ENCODE data around the gene SLC2A4.
A peak's percentile ranks its signal among the peaks of the same experiment; 100 is the strongest.
"Not testable (repeated sequence)": the region's sequence is repeated elsewhere in the genome, so short reads cannot be mapped to it uniquely, and the experiment has no call there.

SLC2A4 gene

DNA sequence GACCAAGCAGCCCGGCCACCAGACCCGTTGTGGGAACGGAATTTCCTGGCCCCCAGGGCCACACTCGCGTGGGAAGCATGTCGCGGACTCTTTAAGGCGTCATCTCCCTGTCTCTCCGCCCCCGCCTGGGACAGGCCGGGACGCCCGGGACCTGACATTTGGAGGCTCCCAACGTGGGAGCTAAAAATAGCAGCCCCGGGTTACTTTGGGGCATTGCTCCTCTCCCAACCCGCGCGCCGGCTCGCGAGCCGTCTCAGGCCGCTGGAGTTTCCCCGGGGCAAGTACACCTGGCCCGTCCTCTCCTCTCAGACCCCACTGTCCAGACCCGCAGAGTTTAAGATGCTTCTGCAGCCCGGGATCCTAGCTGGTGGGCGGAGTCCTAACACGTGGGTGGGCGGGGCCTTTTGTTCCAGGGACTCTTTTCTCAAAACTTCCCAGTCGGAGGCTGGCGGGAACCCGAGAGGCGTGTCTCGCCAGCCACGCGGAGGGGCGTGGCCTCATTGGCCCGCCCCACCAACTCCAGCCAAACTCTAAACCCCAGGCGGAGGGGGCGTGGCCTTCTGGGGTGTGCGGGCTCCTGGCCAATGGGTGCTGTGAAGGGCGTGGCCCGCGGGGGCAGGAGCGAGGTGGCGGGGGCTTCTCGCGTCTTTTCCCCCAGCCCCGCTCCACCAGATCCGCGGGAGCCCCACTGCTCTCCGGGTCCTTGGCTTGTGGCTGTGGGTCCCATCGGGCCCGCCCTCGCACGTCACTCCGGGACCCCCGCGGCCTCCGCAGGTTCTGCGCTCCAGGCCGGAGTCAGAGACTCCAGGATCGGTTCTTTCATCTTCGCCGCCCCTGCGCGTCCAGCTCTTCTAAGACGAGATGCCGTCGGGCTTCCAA lies at the start of gene SLC2A4:
Gene SLC2A4, plus strand, starts transcription at position 645 of the 879 bp plus-strand sequence. Its CDS starts 217 bp downstream, at position 862.
- peak; percentile 55 to 72 for DNase-seq (ENCODE audit: low read depth in 2 of 2)

DNA sequence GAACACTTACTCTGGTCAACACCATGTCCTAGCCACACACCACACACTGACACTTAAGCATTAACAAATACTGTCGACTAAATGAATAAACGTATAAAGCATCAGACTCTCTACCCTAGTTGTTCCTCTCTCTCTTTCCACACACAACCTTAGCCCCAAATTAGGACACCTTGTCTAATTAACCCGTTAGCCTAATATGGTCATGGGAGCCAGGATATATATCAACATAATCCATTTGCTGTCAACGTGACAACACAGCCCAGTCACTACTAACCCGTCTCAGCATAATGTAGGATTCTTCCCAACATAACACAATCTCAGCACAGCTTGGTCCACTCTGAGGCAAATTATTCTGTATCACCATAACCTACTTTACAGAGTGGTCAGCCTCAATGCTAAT lies 49.4 kb upstream of the SLC2A4 start:
- no peak for DNase-seq (ENCODE audit: low read depth in 2 of 2)

DNA sequence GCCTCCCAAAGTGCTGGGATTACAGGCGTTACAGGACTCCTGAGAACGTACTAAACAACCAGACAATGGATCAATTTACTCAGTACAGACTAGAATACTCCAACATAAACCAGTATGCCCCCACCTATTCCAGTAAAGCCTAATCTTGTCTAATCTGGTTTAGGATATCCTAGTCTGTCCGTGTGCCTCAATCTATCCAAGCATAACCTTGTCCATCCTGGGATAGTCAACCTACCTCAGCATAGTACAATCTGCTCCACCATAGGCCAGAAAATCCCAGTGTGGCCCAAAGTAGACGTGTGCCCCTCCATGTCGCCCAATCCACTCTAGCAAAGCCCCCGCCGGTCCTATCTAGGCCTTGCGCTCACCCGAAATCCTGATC lies 47.8 kb upstream of the SLC2A4 start:
- DNase-seq (ENCODE audit: low read depth in 2 of 2): no peak

DNA sequence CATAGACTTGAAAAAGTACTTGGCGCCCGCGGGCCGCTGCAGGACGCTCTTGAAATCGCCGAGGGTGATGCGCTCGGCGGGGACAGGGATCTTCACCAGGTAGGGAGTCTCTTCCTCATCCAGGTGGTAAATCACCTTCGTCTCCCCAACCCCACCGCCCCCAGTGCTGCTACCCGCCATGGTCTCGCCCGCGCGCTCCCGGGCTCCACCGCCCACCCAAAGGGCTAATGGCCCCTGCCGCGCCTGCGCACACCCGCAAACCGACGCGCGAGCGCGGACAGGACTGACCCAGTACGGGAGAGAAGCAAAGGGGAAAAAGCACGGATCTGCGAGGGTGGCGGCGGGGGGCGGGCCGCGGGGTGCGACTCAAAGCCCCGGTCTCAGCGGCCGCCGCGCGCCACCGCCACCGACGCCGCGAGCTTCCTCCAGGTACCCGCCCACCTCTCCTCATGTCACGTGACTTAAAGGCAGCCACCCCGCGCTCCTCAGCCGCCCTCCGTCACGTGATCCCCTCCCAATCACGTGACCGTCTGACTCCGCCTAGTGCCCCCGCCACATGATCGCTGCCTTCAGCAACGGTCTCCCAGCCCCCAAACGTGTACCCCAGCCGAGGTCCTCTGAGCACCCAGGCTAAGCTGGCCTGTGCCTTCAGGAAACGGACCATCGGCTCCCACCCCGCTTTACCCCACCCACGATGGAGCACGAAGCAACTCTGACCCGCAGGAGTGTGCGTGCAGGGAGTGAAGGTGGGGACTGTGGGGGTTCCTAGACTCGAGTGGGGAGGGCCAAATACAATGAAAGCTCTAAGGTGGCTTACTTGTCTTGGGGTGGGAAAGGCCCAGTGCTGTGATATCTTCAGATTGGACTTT lies 47.2 kb upstream of the SLC2A4 start, which contains the start of gene DVL2:
Gene DVL2, minus strand, starts transcription at position 435 of the 869 bp plus-strand sequence. Its CDS starts 255 bp downstream, at position 180.
- DNase-seq (ENCODE audit: low read depth in 2 of 2): peak; percentile 87 to 90

DNA sequence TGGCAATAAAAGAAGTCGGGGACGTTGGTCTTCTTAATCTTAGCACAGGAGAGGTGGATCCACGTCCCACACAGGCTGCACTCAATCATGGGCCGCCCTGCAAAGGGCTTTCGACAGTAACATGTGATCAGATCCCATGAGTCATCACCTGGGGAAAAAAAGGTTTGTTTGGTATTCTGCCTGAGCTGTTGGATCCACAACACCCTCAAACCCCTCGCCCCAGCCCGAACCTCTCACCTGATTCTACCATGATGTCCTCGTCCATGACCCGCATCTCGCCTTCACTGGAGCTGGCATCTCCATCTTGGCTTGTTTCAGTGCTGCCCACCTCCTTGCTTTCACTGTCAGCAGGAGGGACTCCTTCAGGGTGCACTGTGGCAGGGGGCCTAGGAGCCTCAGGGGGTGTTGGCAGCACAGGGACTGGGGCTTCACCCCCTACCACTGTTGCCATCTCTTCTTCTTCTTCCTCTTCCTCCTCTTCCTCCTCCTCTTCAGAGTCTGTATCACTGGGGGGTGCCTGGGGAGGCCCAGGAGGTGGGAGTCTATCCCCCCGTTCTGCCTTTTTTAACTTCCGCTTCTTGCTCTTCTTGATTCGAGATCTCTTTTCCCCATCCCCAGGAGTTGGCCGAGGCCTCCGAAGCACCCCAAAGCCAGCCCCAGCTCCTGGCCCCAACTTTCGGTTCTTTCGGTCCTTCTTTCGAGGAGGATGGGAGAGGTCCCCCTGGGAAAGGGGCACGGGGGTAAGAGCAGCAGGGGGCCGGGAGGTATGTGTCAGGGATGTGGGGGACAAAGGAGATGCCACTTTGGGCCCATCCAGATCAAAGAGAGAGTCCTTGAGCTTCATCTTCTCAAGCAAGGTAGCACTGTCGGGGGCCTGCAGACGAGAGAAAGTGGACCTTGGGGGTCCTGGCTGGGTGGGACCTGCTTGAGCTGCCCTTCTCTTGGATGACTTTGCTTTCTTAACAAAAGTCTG lies 45.5 kb upstream of the SLC2A4 start:
- DNase-seq (ENCODE audit: low read depth in 2 of 2): no peak

DNA sequence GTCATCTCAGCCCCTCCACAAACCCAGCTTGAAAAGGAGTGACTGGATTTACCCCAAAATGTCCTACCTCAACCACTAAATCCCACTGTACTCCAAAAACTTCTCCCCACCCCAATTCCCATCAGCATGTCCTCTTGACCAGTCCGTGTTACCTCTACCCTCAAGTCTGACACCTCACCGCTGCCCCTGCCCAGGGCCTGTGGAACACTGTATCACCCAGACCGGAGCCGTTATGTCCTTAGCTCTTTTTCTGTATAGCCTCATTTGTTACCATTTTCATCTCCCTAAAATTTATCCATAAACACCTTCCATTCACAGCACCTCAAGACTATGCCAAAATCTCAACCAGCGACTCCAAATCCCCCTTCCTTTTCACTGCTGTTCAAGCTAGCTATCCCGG lies 44.7 kb upstream of the SLC2A4 start:
- DNase-seq (ENCODE audit: low read depth in 2 of 2): no peak

DNA sequence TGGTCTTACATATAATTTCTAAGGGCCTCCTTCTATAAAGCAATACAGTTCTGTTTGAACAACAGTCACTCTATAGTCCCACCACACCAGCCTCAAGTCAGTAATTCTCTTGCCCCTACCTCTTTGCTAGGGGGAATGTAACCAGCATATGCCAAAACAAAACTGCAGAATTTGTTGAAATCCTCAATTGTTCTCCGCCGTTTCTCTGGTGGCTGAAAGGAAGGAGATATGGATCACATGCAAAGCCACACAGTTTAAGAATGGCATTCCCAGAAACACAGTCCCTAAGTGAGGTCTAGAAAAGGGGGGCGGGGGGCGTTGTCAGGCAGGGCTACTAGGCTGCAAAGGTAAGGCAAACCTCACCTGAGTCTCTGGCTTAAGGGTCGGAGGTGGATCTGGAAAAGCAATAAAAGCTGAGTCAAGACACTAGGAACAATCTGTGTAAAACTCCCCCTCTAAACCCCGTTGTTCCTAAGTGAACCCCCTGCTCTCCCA lies 44.2 kb upstream of the SLC2A4 start:
- no peak for DNase-seq (ENCODE audit: low read depth in 2 of 2)

DNA sequence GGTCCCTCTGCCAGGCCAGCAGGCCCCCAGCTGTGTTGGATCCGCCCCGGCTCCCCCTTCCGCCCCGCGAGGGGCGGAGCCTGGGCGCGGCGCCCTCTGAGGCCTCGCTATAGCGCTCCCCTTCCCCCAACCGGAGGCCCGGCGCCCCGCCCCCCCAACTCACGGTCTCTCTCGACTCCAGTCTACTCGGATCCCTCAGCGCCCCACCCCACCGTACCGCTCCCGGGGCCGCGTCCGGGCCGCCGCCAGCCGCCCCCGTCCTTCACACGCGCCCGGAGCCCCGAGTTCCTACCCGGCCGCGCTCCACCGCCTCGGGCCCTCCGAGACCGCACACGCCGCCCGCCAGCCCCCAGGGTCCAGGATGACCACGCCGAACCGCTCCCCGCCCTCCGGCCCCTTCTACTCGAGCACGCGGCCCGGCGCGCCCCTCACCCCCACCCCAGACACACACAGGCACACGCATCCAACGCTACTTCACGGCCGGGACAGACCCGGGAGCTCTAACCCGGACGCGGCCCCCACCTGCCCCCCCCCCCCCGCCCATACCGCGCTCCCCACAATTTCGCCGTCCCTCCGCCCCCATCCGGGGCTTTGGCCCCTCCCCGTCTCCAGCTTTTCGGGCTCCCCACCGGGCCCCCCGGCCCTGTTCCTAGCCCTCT lies 43.6 kb upstream of the SLC2A4 start:
- peak; percentile 59 to 75 for DNase-seq (ENCODE audit: low read depth in 2 of 2)

DNA sequence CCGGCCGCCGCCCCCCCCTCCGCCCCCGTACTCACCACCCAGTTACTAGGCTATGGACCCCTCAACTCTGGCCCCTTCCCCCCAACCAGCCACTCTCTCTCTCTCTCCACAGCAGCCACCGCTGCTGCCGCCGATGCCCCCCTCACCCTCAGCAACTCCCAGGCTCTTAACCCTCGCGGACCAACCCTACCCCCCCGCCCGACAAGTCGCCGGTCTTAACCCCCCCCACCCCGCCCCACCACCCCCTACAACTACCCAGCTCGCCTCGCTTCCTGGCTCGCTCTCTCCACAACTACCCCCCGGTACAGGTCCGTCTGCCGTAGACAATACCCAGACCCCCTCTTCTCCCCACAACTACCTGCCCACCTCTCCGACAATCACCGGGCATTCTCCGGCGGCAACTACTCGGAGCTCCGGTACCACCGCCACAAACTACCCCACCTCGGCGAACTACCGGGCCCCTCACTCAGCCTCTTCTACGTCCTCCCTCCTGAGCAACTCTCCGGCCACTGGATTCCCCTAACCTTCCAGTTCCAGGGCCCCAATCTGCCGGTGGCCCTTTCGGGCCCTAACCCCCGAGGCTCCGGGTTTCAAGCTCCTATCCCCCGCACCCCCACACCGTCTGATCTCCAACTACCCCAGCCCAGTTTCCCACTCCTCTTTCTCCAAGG lies 43.0 kb upstream of the SLC2A4 start:
- no peak for DNase-seq (ENCODE audit: low read depth in 2 of 2)

DNA sequence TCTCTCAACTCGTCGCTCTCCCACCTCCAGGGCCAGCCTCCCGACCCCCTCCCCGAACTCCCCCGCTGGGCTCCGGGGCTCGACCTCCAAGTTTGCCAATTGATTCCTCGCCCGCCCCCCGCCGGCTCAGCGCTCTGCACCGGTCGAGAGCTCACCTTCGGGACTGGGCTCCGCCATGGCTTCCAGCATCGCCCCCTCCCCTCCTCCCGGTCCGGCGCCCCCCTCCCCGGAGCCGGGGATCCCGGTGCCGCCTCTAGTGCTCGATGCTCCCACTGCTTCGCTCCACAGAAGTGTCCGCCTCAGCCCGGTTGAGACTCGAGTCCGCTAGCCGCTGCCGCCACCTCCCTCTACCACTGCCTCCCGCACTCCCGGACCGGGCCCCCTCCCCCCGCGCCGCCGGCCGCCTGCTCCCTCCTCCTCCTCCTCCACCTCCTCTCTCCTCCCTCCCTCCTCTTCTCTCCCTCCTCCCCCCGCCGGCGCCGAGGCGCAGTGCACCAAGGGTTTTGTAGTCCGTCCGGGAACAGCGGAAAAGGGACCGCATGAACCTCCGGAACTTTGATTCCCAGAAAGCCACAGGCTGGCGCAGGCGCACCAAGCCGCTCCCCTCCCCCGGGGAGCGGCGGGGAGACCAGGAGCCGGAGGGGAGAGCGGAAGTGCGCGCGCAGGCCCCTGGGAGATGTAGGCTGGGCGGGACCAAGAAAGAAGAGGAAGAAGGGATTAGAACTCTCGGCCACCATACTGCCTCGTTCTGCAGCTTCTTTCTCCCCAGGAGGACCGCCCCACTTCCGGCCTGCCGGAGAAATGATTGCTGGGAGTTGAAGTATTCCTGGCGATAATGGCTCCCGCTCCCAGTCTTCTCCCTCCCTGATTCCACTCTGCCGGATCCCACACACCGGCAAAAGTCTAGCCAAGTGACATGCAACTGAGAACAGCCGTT lies 42.2 kb upstream of the SLC2A4 start, which contains the start of gene PHF23:
Gene PHF23, minus strand, starts transcription at position 367 of the 937 bp plus-strand sequence. Its CDS starts 178 bp downstream, at position 189.
- DNase-seq (ENCODE audit: low read depth in 2 of 2): peak; percentile 94 to 97

DNA sequence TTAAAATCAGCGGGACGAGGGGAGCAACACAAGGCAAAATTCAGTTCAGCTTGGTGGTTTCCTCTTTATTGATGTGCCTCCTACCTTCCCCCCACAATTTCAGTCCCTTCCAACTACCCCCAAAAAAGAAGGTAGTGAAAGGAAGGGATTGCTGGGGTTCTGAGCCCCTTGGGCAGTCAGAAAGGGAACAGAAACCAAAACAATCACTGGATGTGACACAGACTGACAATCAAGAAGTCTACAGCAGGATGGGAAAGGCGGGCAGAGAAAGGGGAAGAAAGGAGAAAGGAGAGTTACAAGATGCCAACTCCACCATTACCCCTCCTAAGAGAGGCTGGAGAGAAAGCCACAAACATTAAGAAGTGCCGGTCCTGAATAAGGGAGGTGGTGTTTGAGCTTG lies 41.1 kb upstream of the SLC2A4 start:
- no peak for DNase-seq (ENCODE audit: low read depth in 2 of 2)

DNA sequence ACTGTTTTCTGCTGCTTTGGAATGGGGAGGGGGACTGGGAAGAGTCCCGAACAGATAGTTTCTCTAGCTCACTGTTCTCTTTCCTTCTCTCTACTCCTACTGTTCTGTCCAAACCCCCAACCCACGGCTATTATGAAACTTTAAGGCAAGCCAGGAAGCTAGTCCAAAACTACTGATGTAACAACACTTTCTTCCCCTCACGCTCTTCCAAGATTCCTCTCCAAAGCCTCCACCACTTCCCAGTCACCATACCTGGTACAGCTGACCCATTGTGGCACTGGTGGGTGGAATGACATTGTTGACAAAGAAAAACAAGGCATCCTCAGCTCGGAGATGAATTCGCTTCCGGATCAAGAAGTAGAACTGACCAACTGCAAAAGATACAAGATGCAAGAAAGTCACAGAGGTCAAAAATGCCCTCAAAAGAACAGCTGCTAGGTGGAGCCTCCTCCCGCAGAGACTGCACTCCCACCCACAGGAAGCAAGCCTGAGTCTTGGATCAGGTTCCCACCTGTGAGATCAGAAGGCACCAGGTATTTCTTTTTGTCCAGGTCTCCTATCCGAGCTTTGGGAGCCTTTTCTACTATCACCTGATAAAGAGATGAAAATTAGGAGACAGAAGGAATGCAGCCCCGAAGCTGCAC lies 40.3 kb upstream of the SLC2A4 start:
- no peak for DNase-seq (ENCODE audit: low read depth in 2 of 2)

DNA sequence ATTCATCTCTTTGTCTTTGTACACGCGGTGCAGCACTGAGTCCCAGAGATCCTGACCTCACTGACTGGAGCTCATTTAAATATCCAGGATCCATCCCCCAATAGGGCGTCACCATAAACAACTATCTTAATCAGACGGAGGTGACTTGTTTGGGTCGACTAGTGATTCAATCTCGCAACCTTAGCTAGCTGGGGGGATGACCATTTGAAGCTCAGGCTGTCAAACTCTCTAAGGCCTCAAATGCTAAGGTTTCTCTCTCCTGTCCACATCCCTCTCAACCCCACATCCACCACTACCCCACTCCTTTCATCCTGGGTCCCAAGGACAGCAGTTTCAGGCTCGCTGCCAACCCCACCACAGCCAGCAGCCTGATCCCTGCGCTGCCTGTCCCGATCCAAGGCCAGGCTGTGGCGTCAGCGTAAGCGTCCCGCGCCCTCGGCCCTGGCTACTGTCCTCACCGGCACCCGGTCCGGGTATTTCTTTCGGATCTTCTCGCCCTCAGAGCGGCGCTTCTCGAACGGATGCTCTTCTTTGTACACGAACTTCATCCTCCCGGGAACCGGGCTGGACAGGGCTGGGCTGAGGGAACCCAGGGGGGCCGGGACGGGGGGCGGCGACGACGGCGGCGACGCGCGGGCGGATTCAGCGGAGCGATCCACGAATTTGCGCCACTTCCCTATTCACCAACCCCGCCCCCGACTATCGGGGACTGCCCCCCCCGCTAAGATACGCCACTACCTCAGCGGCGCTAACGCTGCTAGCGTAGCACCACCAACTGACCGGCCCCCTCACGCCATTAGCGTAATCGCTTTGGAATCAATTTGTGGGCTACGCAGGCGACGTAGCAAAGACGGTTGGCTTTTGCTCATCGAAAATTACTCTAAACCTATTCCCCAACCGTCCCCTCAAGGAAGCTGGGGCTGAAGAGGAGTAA lies 39.5 kb upstream of the SLC2A4 start, which contains the start of gene GABARAP:
Gene GABARAP, minus strand, starts transcription at position 667 of the 934 bp plus-strand sequence. Its CDS starts 119 bp downstream, at position 548.
- DNase-seq (ENCODE audit: low read depth in 2 of 2): peak; percentile 89 to 91

DNA sequence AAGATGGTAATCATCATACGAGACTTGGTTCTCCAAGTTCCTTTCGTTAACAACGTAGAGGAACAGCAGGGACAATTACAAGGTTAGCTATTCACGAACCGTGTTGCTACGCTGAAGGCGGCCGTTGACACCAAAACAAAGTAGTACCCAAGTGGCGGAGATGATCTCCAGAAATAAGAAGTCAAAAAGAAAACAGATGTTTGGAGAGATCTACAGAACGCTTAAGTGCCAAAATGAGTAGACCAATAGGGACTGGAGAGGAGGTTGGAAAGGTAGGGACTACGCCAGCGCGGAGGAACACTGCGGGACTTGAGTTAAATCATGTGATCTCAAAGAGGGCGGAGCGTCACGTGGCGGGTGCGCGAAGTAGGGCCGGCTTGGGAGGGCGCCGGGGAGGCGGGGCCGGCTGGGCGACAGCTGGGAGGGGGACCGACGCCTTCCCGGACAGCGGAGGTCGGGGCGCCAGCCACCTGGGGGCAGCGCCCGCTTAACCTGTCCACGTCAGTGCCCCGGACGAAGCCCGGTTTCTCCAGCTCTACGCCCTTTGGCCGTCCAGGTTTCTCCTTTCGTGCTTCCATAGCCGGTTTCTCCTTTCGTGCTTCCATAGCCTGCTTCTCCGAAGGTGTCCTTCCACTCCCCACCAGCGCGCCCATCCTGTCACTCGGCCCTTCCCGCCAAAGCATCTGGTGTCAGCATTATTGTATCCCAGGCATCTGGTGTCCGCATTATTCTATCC lies 38.6 kb upstream of the SLC2A4 start:
- DNase-seq (ENCODE audit: low read depth in 2 of 2): peak; percentile 83 to 88

DNA sequence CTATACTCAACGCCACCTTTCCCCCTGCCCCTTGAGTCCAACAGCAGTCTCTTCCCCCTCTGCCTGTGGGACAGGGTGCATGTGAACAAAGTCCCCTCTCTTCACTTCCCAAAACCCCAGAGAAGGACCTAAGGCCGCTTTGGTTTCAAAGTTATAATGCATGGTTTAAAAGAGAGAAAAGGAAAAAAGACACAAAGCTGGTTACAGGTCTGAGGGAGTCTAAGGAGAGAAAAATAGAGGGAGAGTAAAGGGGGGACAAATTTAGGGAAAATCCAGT lies 38.1 kb upstream of the SLC2A4 start:
- no peak for DNase-seq (ENCODE audit: low read depth in 2 of 2)

DNA sequence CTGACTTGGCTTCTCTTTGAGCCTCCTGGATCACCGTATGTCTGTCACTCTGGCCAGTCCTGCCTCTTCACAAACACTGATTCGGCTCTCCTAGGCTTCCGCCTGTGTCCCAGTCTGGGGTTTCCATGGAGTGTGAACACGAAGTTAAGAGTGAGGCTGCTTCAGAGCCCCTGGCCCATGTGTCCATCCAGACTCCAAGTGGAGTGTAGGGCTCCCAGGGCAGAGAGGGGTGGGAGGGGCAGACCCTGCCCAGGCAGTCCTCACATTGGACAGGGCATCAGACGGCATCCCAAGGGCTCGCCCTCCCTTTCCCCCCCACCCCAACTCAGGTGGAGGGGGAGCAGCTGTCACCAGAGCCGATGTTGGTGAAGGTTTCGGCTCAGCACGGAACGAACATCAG lies 37.7 kb upstream of the SLC2A4 start:
- DNase-seq (ENCODE audit: low read depth in 2 of 2): not testable (repeated sequence)

DNA sequence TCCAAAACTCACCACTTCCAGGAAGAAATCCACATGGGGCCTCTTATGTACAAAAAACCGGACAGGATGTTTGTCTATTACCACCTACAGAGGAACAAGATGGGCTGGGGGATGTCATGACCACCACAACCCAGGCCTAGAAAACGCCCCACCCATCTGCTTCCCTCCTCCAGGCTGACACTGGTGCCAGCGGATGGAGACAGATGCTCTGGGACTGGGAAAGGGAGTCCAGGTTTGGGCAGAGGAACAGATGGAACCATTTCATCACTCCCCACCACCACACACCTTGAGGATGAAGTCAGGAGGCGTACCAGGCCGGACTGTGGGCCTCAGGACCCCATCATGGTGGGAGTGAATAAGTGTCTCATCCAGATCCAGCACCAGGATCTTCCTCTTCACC lies 34.7 kb upstream of the SLC2A4 start:
- no peak for DNase-seq (ENCODE audit: low read depth in 2 of 2)
